Smooth muscle cell (in vitro differentiated cells): ENCODE measurements around the gene TAS1R2. TPM values are rescaled to one million over a fixed set of nuclear protein-coding genes. Genes with fewer than 3 reads are reported as not detected.

Source experiments
- DNase-seq: peaks from one replicate; lab custom pipeline; 2025; ENCODE audit not compliant: unreplicated experiment; lab: John Stamatoyannopoulos, UW
- H2AFZ ChIP-seq: fragments of 200-600 bp; sonication (generic); 2 replicates; pipeline ENCODE4 v1.6.0; 2016; ENCODE audit warnings: antibody characterized with exemption, low read depth, mild to moderate bottlenecking
- H3F3A ChIP-seq: fragments of 200-600 bp; sonication (generic); 2 replicates; pipeline ENCODE4 v1.6.0; 2017; ENCODE audit warnings: antibody characterized with exemption, low read depth
- H3K27ac ChIP-seq: fragments of 200-600 bp; sonication (generic); 2 replicates; pipeline ENCODE4 v1.5.1; 2016; ENCODE audit warnings: low read depth, mild to moderate bottlenecking
- H3K27me3 ChIP-seq: fragments of 200-600 bp; sonication (generic); 2 replicates; pipeline ENCODE4 v1.6.1; 2016; ENCODE audit warnings: low read depth, mild to moderate bottlenecking
- H3K36me3 ChIP-seq: fragments of 200-600 bp; sonication (generic); 2 replicates; pipeline ENCODE4 v1.5.1; 2016; ENCODE audit warnings: low read depth
- H3K4me1 ChIP-seq: fragments of 200-600 bp; sonication (generic); 2 replicates; pipeline ENCODE4 v1.5.1; 2016; ENCODE audit warnings: low read depth
- H3K4me2 ChIP-seq: fragments of 200-600 bp; sonication (generic); 2 replicates; pipeline ENCODE4 v1.6.0; 2016; ENCODE audit warnings: mild to moderate bottlenecking
- H3K4me3 ChIP-seq: fragments of 200-600 bp; sonication (generic); 2 replicates; pipeline ENCODE4 v1.5.1; 2016; ENCODE audit warnings: mild to moderate bottlenecking
- H3K79me2 ChIP-seq: fragments of 200-600 bp; sonication (generic); 2 replicates; pipeline ENCODE4 v1.6.0; 2016; ENCODE audit warnings: low read depth, mild to moderate bottlenecking
- H3K9ac ChIP-seq: fragments of 200-600 bp; sonication (generic); 2 replicates; pipeline ENCODE4 v1.6.0; 2016; ENCODE audit warnings: low read depth
- H3K9me3 ChIP-seq: fragments of 200-600 bp; sonication (generic); replicated peaks from 2 replicates; pipeline ENCODE4 v1.5.1; 2016; ENCODE audit warnings: low read depth
- H4K20me1 ChIP-seq: fragments of 200-600 bp; sonication (generic); 2 replicates; pipeline ENCODE4 v1.6.0; 2016; ENCODE audit warnings: low read depth
- WGBS: methylation state at CpG from one replicate; pipeline ENCODE4 v1.1.7; 2016; ENCODE audit warnings: low lambda C conversion rate; 5-methylcytosine and 5-hydroxymethylcytosine counted together
- polyA plus RNA-seq: library from polyadenylated mRNA; unstranded; fragments of >200 nt; fragmentation: Nextera tagmentation; extraction: Ambion mirVana; gene quantifications from 2 replicates; pipeline ENCODE4 v1.2.1, GENCODE V29; 2016
- total RNA-seq: library from RNA; depleted of rRNA; stranded (reverse); fragments of >200 nt; gene quantifications from 2 replicates; pipeline ENCODE4 v1.2.3, GENCODE V29; 2014
- TF ChIP-seq, protein P1 (sequence below): fragments of 200-600 bp; sonication (generic); IDR thresholded peaks from 2 replicates; pipeline ENCODE4 v1.5.1; 2017; ENCODE audit warnings: borderline replicate concordance, mild to moderate bottlenecking, antibody characterized with exemption; ENCODE audit not compliant: insufficient read depth, poor library complexity, severe bottlenecking

Gene TAS1R2
- total and polyA plus RNA-seq, 2 experiments from 2014 or later = not detected

DNA sequence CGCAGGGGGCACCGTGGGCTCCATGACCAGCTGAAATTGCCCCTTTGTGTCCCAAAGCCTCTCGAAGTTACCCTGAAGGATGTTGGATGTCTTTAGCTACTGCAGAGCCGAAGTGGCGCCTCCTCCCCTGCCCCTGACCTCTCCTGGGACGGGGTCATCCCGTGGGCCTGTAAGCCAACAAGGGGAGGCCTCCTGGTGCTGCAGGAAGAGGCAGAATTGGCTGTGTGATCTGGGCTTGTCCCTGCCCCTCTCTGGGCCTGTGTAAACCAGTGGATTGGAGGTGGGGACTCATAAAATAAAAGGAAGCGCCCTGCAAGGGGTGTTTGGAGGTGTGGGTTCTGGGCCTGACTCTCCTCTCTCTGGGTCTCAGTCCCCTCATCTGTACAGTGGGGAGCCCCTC, 2.1 kb upstream of the TAS1R2 start:
- DNase-seq = no peak
- Histone ChIP-seq H3K4me1 (no peaks in the 10 kb centered on the region), H3K27me3 (peaks cover 8% of the 10 kb centered on the region), H3K9ac (no peak overlapping the region), H3K4me3 (no peak overlapping the region), H3F3A (no peaks in the 10 kb centered on the region), H4K20me1 (no peaks in the 10 kb centered on the region), H3K36me3 (no peaks in the 10 kb centered on the region), H3K4me2 (no peak overlapping the region), H3K79me2 (no peaks in the 10 kb centered on the region), H3K9me3 (no peaks in the 10 kb centered on the region), H2AFZ (no peak overlapping the region), H3K27ac (no peak overlapping the region)
- 81% methylated on average over 8 of the region's 8 CpGs for WGBS
- TF ChIP-seq, protein P1, sequence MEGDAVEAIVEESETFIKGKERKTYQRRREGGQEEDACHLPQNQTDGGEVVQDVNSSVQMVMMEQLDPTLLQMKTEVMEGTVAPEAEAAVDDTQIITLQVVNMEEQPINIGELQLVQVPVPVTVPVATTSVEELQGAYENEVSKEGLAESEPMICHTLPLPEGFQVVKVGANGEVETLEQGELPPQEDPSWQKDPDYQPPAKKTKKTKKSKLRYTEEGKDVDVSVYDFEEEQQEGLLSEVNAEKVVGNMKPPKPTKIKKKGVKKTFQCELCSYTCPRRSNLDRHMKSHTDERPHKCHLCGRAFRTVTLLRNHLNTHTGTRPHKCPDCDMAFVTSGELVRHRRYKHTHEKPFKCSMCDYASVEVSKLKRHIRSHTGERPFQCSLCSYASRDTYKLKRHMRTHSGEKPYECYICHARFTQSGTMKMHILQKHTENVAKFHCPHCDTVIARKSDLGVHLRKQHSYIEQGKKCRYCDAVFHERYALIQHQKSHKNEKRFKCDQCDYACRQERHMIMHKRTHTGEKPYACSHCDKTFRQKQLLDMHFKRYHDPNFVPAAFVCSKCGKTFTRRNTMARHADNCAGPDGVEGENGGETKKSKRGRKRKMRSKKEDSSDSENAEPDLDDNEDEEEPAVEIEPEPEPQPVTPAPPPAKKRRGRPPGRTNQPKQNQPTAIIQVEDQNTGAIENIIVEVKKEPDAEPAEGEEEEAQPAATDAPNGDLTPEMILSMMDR = no peak

DNA sequence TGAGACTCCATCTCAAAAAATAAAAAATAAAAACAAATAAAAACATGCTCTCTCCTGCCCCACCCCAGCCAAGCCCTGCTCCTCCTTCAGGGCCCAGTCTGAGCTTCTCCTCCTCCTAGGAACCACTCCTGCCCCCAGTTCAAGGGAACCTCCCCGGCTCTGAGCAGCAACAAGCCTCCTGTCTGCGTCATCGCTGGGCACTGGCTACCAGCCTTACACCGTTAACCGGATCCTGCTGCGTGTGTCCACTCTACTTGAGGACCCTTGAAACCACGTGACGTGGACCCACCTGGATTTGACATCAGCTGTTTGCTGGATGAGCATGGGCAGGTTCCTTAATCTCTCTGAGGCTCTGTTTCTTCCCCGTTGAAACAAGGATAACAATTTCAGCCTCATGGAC, 1.6 kb upstream of the TAS1R2 start:
- DNase-seq = no peak
- TF ChIP-seq, protein P1 = no peak
- H3K79me2 ChIP-seq = no peaks in the 10 kb centered on the region
- no peaks in the 10 kb centered on the region for H3K36me3 ChIP-seq
- H3K4me1 ChIP-seq = no peaks in the 10 kb centered on the region
- H2AFZ ChIP-seq = no peak overlapping the region
- no peak overlapping the region for H3K9ac ChIP-seq
- H3K4me2 ChIP-seq = no peak overlapping the region
- H3K27ac ChIP-seq = no peak overlapping the region
- H3F3A ChIP-seq = no peaks in the 10 kb centered on the region
- H4K20me1 ChIP-seq = no peaks in the 10 kb centered on the region
- no peak overlapping the region for H3K4me3 ChIP-seq
- H3K27me3 ChIP-seq = peaks cover 9% of the 10 kb centered on the region
- WGBS = 77% methylated on average over 9 of the region's 9 CpGs
- no peaks in the 10 kb centered on the region for H3K9me3 ChIP-seq

DNA sequence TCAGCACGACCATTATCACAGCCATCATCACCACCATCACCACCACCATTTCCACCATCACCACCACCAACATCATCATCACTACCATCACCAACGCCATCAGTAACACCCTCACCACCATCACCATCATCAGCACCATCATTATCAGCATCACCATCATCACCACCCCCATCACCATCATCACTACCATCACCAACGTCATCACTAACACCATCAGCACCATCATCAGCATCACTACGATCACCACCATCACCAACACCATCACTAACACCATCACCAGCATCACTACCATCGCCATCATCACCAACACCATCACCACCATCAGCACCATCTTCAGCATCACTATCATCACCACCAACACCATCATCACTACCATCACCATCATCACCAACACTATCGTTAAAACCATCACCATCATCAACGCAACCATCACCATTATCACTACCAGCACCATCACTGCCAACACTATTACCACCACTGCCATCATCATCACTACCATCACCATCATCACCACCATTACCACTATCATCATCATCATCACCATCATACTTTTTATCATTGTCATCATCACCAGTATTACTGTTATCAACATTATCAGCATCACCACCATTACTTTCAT, 1.3 kb downstream of the TAS1R2 start:
- no peak overlapping the region for H3K9ac ChIP-seq
- H3K4me1 ChIP-seq = no peaks in the 10 kb centered on the region
- H3K79me2 ChIP-seq = no peaks in the 10 kb centered on the region
- H3K36me3 ChIP-seq = no peaks in the 10 kb centered on the region
- TF ChIP-seq, protein P1 = no peak
- no peaks in the 10 kb centered on the region for H3F3A ChIP-seq
- no peaks in the 10 kb centered on the region for H3K9me3 ChIP-seq
- DNase-seq = no peak
- H3K4me2 ChIP-seq = no peak overlapping the region
- no peak overlapping the region for H3K27ac ChIP-seq
- WGBS = 91% methylated on average over 7 of the region's 7 CpGs
- no peaks in the 10 kb centered on the region for H4K20me1 ChIP-seq
- H3K4me3 ChIP-seq = no peak overlapping the region
- H3K27me3 ChIP-seq = peaks cover 14% of the 10 kb centered on the region
- no peak overlapping the region for H2AFZ ChIP-seq

DNA sequence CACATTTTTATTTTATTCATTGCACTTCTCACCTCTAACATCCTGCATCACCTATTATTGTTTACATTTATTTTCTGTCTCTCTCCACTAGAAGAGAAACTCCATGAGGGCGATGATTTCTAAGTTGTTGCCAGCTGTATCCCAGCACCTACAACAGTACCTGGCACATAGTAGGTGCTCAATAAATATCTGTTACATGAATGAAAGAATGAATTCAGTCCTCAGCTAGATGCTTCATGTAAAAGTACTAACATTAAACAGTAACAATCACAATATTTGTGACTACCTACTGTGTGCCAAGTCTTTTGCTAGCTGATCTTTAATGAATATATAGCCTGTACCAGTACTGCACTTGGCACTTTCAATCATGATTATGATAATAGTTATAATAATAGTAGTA, 3.0 kb downstream of the TAS1R2 start:
- H3K9ac ChIP-seq = no peak overlapping the region
- H3K27ac ChIP-seq = no peak overlapping the region
- 93% methylated on average over 1 of the region's 1 CpG for WGBS
- H3K36me3 ChIP-seq = no peaks in the 10 kb centered on the region
- H3K4me2 ChIP-seq = no peak overlapping the region
- no peaks in the 10 kb centered on the region for H4K20me1 ChIP-seq
- H3K4me1 ChIP-seq = no peaks in the 10 kb centered on the region
- TF ChIP-seq, protein P1 = no peak
- H3K27me3 ChIP-seq = peaks cover 32% of the 10 kb centered on the region
- H3F3A ChIP-seq = no peaks in the 10 kb centered on the region
- no peak overlapping the region for H2AFZ ChIP-seq
- no peak overlapping the region for H3K4me3 ChIP-seq
- DNase-seq = no peak
- H3K9me3 ChIP-seq = no peaks in the 10 kb centered on the region
- H3K79me2 ChIP-seq = no peaks in the 10 kb centered on the region
